HCT116 (cell line): ENCODE data around the gene PXYLP1. TPM values are rescaled to one million over a fixed set of nuclear protein-coding genes. Genes with fewer than 3 reads are reported as not detected.

Experiments used
- ATAC-seq: fragments of 200-7000 bp; cut with Tn5 transposase; 2 replicates; pipeline ENCODE4 v1.9.1; 2020; ENCODE audit warnings: mild to moderate bottlenecking, moderate library complexity
- BruUV-seq: library from RNA; stranded (reverse); fragments of 400-500 nt; replicated peaks from 2 replicates; lab custom pipeline; 2021; lab: Mats Ljungman, UMichigan
- CTCF ChIA-PET: fragments of 300-600 bp; sonication (Branson Sonifier 250); formaldehyde crosslinking; loops from one replicate; lab custom pipeline; 2021; ENCODE audit warnings: antibody characterized with exemption; lab: Charles Lee
- POLR2A ChIA-PET: fragments of 300-600, 350-600 bp; sonication (Branson Sonifier 250); formaldehyde crosslinking; loops from one replicate; lab custom pipeline; 2021; ENCODE audit warnings: antibody characterized with exemption; lab: Charles Lee
- RAD21 ChIA-PET, 2 experiments: fragments of 300-600 bp; sonication (Branson Sonifier 250); formaldehyde crosslinking; loops; one replicate each; lab custom pipeline; 2023; ENCODE audit warnings: low total read pairs in 2 of 2; ENCODE audit not compliant: uncharacterized antibody in 2 of 2, unreplicated experiment in 2 of 2, low non-redundant PET in 1 of 2; lab: Charles Lee
- DNase-seq: peaks from one replicate; pipeline ENCODE4 v3.0.0-alpha.2; 2010; ENCODE audit warnings: low read depth, low spot score
- H2AFZ ChIP-seq: fragments of 200-600 bp; shearing (Covaris generic), sonication (generic); 2 replicates; pipeline ENCODE4 v1.6.1; 2017; ENCODE audit warnings: low read depth, mixed run types, mixed read lengths, antibody characterized with exemption, low read length; ENCODE audit not compliant: poor library complexity, severe bottlenecking
- H3K27ac ChIP-seq: 2 replicates; pipeline ENCODE4 v1.5.1; 2012; ENCODE audit warnings: low read depth, low read length
- H3K27me3 ChIP-seq: fragments of 200-600 bp; sonication (generic); 2 replicates; pipeline ENCODE4 v1.6.1; 2016; ENCODE audit warnings: mixed run types, low read length, mixed read lengths; ENCODE audit not compliant: insufficient read depth
- H3K36me3 ChIP-seq, 2 experiments: fragments of 200-500 bp in 1 of 2; fragments of 200-600 bp in 1 of 2; sonication (Bioruptor generic) in 1 of 2; sonication (generic) in 1 of 2; 2 replicates each; pipeline versions ENCODE4 v1.5.1 to v1.6.1; 2014 to 2016; ENCODE audit warnings: low read length in 2 of 2, inconsistent platforms in 1 of 2, mixed read lengths in 1 of 2, mixed run types in 1 of 2; ENCODE audit not compliant: insufficient read depth in 2 of 2, control insufficient read depth in 1 of 2
- H3K4me1 ChIP-seq, 2 experiments: fragments of 200-600 bp in 1 of 2; sonication (generic) in 1 of 2; 2 replicates each; pipeline versions ENCODE4 v1.5.1 to v1.6.1; 2012 to 2017; ENCODE audit warnings: low read length in 2 of 2, inconsistent platforms in 1 of 2, mild to moderate bottlenecking in 1 of 2, mixed read lengths in 1 of 2, mixed run types in 1 of 2, moderate library complexity in 1 of 2; ENCODE audit not compliant: insufficient read depth in 2 of 2, control insufficient read depth in 1 of 2
- H3K4me2 ChIP-seq: fragments of 200-600 bp; sonication (generic); 2 replicates; pipeline ENCODE4 v1.6.1; 2017; ENCODE audit warnings: mixed run types, low read length, mixed read lengths
- H3K4me3 ChIP-seq, 2 experiments: fragments of 200-600 bp in 1 of 2; sonication (generic) in 1 of 2; replicated peaks in 1 of 2; 2 replicates each; pipeline ENCODE4 v1.5.1; 2011 to 2016; ENCODE audit warnings: low read length in 2 of 2, control low read depth in 1 of 2, low read depth in 1 of 2, mild to moderate bottlenecking in 1 of 2, mixed read lengths in 1 of 2, mixed run types in 1 of 2
- H3K79me2 ChIP-seq: fragments of 200-600 bp; sonication (generic); 2 replicates; pipeline ENCODE4 v1.6.1; 2017; ENCODE audit warnings: mild to moderate bottlenecking, mixed run types, low read length, moderate library complexity, mixed read lengths; ENCODE audit not compliant: insufficient read depth
- H3K9ac ChIP-seq: fragments of 200-600 bp; sonication (generic); 2 replicates; pipeline ENCODE4 v1.6.1; 2016; ENCODE audit warnings: low read length, mixed read lengths
- H3K9me2 ChIP-seq: fragments of 200-600 bp; sonication (generic), shearing (Covaris generic); 2 replicates; pipeline ENCODE4 v1.6.1; 2017; ENCODE audit warnings: mixed run types, mild to moderate bottlenecking, moderate library complexity; ENCODE audit not compliant: insufficient read depth
- H3K9me3 ChIP-seq, 2 experiments: fragments of 200-500 bp in 1 of 2; fragments of 200-600 bp in 1 of 2; sonication (Bioruptor generic) in 1 of 2; sonication (generic) in 1 of 2; 2 replicates each; pipeline ENCODE4 v1.6.1; 2014 to 2017; ENCODE audit warnings: low read length in 2 of 2, mixed read lengths in 2 of 2, inconsistent platforms in 1 of 2, low read depth in 1 of 2, mild to moderate bottlenecking in 1 of 2, mixed run types in 1 of 2, moderate library complexity in 1 of 2; ENCODE audit not compliant: control insufficient read depth in 1 of 2, insufficient read depth in 1 of 2
- H4K20me1 ChIP-seq: fragments of 200-600 bp; sonication (generic), shearing (Covaris generic); 2 replicates; pipeline ENCODE4 v1.6.1; 2017; ENCODE audit warnings: mixed run types, mild to moderate bottlenecking, moderate library complexity; ENCODE audit not compliant: insufficient read depth
- ATF3 ChIP-seq: IDR thresholded peaks from 2 replicates; pipeline ENCODE4 v1.6.1; 2012
- RAD21 ChIP-seq: IDR thresholded peaks from 2 replicates; pipeline ENCODE4 v1.6.1; 2012; ENCODE audit warnings: low read depth, mild to moderate bottlenecking
- REST ChIP-seq: IDR thresholded peaks from 2 replicates; pipeline ENCODE4 v1.6.1; 2012; ENCODE audit warnings: low read depth
- SIN3A ChIP-seq: IDR thresholded peaks from 2 replicates; pipeline ENCODE4 v1.6.1; 2012; ENCODE audit warnings: low read depth
- TCF7L2 ChIP-seq: IDR thresholded peaks from 2 replicates; pipeline ENCODE4 v1.7.0; 2011; ENCODE audit warnings: borderline replicate concordance, inconsistent platforms; ENCODE audit not compliant: insufficient read depth, insufficient read length; ENCODE audit errors: extremely low read depth
- ZFX ChIP-seq: fragments of 450-650 bp; IDR thresholded peaks from 2 replicates; pipeline ENCODE4 v1.6.1; 2017
- intact Hi-C: fragments of 100-400 bp; cut with micrococcal nuclease; formaldehyde crosslinking; loops from 2 replicates; pipeline ENCODE4 v1.10.0; 2022
- total RNA-seq: library from RNA; stranded (reverse); gene quantifications from one replicate; pipeline ENCODE4 v1.2.1, GENCODE V29; 2021; ENCODE audit not compliant: unreplicated experiment

The PXYLP1 gene
- total RNA-seq, 1 experiment from 2014 or later, result 15.3 TPM

- TF ChIP-seq REST, result no peak
- no peak for TF ChIP-seq TCF7L2
These were observed 105.9 kb downstream of the PXYLP1 start (continued) for GRCh38 chr3:141337523-141337854.

GRCh38 chr3:141337991-141338390, 106.4 kb downstream of the PXYLP1 start:
- intact Hi-C loops, result no loop called here
- H3K27me3 ChIP-seq, result no peaks in the 10 kb centered on the region
- no peak overlapping the region for H3K4me2 ChIP-seq
- no peaks in the 10 kb centered on the region for H3K9me2 ChIP-seq
- ATAC-seq (no peak), DNase-seq (no peak)
- no peak overlapping the region for H3K27ac ChIP-seq
- no peaks in the 10 kb centered on the region for H3K9me3 ChIP-seq
- ChIA-PET RAD21 (no interaction called here), CTCF (no interaction called here), POLR2A (no interaction called here)
- H3K9ac ChIP-seq, result no peak overlapping the region
- H3K4me3 ChIP-seq, result no peak overlapping the region
- no peak overlapping the region for H2AFZ ChIP-seq
- H3K4me1 ChIP-seq, result no peaks in the 10 kb centered on the region
- TF ChIP-seq ATF3, result no peak
- TF ChIP-seq ZFX, result no peak
- TF ChIP-seq SIN3A, result no peak
- no peak for TF ChIP-seq RAD21
- no TSS peak for BruUV-seq
- no peaks in the 10 kb centered on the region for H4K20me1 ChIP-seq
- H3K79me2 ChIP-seq, result no peaks in the 10 kb centered on the region
- H3K36me3 ChIP-seq, result no peaks in the 10 kb centered on the region
